ENCODE results near the gene KRT76. TPM values are rescaled to one million over a fixed set of nuclear protein-coding genes. Genes with fewer than 3 reads are reported as not detected.

Gene KRT76
- total RNA-seq, 1 experiment from 2014 or later = not detected

- H3K4me3 ChIP-seq (ENCODE audit: low read length) = no peak overlapping the region
- intact Hi-C loops (cut with micrococcal nuclease) = no loop called here
- no peak overlapping the region for H3K27ac ChIP-seq (ENCODE audit: low read length)
- ATAC-seq = no peak
- no peaks in the 10 kb centered on the region for H3F3A ChIP-seq (ENCODE audit: low read length, unreplicated experiment)
- H3K79me2 ChIP-seq (ENCODE audit: low read length) = no peaks in the 10 kb centered on the region
- no peak overlapping the region for H2AFZ ChIP-seq (ENCODE audit: low read length)
- DNase-seq = no peak
- no peak overlapping the region for H3K4me2 ChIP-seq (ENCODE audit: low read length)
- peaks cover 9% of the 10 kb centered on the region; the same call in 1 of the 2 replicates for H3K27me3 ChIP-seq (ENCODE audit: low read length)
- no peaks in the 10 kb centered on the region for H3K9me3 ChIP-seq (ENCODE audit: low read length)
- H3K9me2 ChIP-seq (replicated peaks; ENCODE audit: low read length) = no peaks in the 10 kb centered on the region
- CTCF ChIA-PET = no interaction called here
- POLR2A ChIA-PET (ENCODE audit: unreplicated experiment) = no interaction called here
- TF ChIP-seq CTCF (conservative IDR thresholded peaks at IDR 0.05; ENCODE audit: low read depth, low read length) (no peak), EZH2phosphoT487 (IDR thresholded peaks at IDR 0.05; ENCODE audit: borderline replicate concordance, low read length) (no peak), EZH2 (IDR thresholded peaks at IDR 0.05; ENCODE audit: low read length, unreplicated experiment) (no peak)
- H4K20me1 ChIP-seq (ENCODE audit: low read length) = no peaks in the 10 kb centered on the region
- no peaks in the 10 kb centered on the region for H3K4me1 ChIP-seq (ENCODE audit: insufficient read depth, low read length)
- no peaks in the 10 kb centered on the region for H3K36me3 ChIP-seq (ENCODE audit: low read depth, low read length)
- BruUV-seq (replicated peaks) = no TSS peak
- H3K9ac ChIP-seq (ENCODE audit: low read length) = no peak overlapping the region
Measured at GRCh38 chr12:52784909-52785308, 7.8 kb upstream of the KRT76 start.

GRCh38 chr12:52783563-52784316 lies 6.6 kb upstream of the KRT76 start:
- H3K27ac ChIP-seq (ENCODE audit: low read length) = no peak overlapping the region
- ChIA-PET CTCF (no interaction called here), POLR2A (ENCODE audit: unreplicated experiment) (no interaction called here)
- H3K4me3 ChIP-seq (ENCODE audit: low read length) = no peak overlapping the region
- ATAC-seq (no peak), DNase-seq (no peak)
- no peaks in the 10 kb centered on the region for H3K9me3 ChIP-seq (ENCODE audit: low read length)
- H3K9ac ChIP-seq (ENCODE audit: low read length) = no peak overlapping the region
- peaks cover 16% of the 10 kb centered on the region; the same call in 1 of the 2 replicates for H3K27me3 ChIP-seq (ENCODE audit: low read length)
- no peak overlapping the region for H3K4me2 ChIP-seq (ENCODE audit: low read length)
- no peaks in the 10 kb centered on the region for H3K9me2 ChIP-seq (replicated peaks; ENCODE audit: low read length)
- H3K79me2 ChIP-seq (ENCODE audit: low read length) = no peaks in the 10 kb centered on the region
- H3K4me1 ChIP-seq (ENCODE audit: insufficient read depth, low read length) = no peaks in the 10 kb centered on the region
- intact Hi-C loops (cut with micrococcal nuclease) = no loop called here
- TF ChIP-seq EZH2phosphoT487 (IDR thresholded peaks at IDR 0.05; ENCODE audit: borderline replicate concordance, low read length) (no peak), CTCF (conservative IDR thresholded peaks at IDR 0.05; ENCODE audit: low read depth, low read length) (no peak), EZH2 (IDR thresholded peaks at IDR 0.05; ENCODE audit: low read length, unreplicated experiment) (no peak)
- H4K20me1 ChIP-seq (ENCODE audit: low read length) = no peaks in the 10 kb centered on the region
- no TSS peak for BruUV-seq (replicated peaks)
- H3K36me3 ChIP-seq (ENCODE audit: low read depth, low read length) = no peaks in the 10 kb centered on the region
- no peaks in the 10 kb centered on the region for H3F3A ChIP-seq (ENCODE audit: low read length, unreplicated experiment)
- H2AFZ ChIP-seq (ENCODE audit: low read length) = no peak overlapping the region

- H4K20me1 ChIP-seq (ENCODE audit: low read length) = no peaks in the 10 kb centered on the region
- no peak for ATAC-seq
- H3K4me1 ChIP-seq (ENCODE audit: insufficient read depth, low read length) = no peaks in the 10 kb centered on the region
- no TSS peak for BruUV-seq (replicated peaks)
- H3K9me2 ChIP-seq (replicated peaks; ENCODE audit: low read length) = no peaks in the 10 kb centered on the region
- H3K36me3 ChIP-seq (ENCODE audit: low read depth, low read length) = no peaks in the 10 kb centered on the region
- no peak overlapping the region for H3K4me3 ChIP-seq (ENCODE audit: low read length)
- H3K27me3 ChIP-seq (ENCODE audit: low read length) = peaks cover 16% of the 10 kb centered on the region; the same call in 1 of the 2 replicates
- H3K9me3 ChIP-seq (ENCODE audit: low read length) = no peaks in the 10 kb centered on the region
- H3K79me2 ChIP-seq (ENCODE audit: low read length) = no peaks in the 10 kb centered on the region
- intact Hi-C loops (cut with micrococcal nuclease) = no loop called here
- ChIA-PET CTCF (no interaction called here), POLR2A (ENCODE audit: unreplicated experiment) (no interaction called here)
- H3K27ac ChIP-seq (ENCODE audit: low read length) = no peak overlapping the region
- H3K4me2 ChIP-seq (ENCODE audit: low read length) = no peak overlapping the region
- TF ChIP-seq EZH2phosphoT487 (IDR thresholded peaks at IDR 0.05; ENCODE audit: borderline replicate concordance, low read length) (no peak), EZH2 (IDR thresholded peaks at IDR 0.05; ENCODE audit: low read length, unreplicated experiment) (no peak), CTCF (conservative IDR thresholded peaks at IDR 0.05; ENCODE audit: low read depth, low read length) (no peak)
- no peaks in the 10 kb centered on the region for H3F3A ChIP-seq (ENCODE audit: low read length, unreplicated experiment)
- no peak overlapping the region for H2AFZ ChIP-seq (ENCODE audit: low read length)
- no peak for DNase-seq
- no peak overlapping the region for H3K9ac ChIP-seq (ENCODE audit: low read length)
Measured at GRCh38 chr12:52782502-52782901, 5.4 kb upstream of the KRT76 start.

Measured in PC-3 (cell line).